Thymus (tissue), 11 donors: ENCODE results near the gene DMRTC1B. TPM values are rescaled to one million over a fixed set of nuclear protein-coding genes. Genes with fewer than 3 reads are reported as not detected.
"Not testable (repeated sequence)": the region's sequence is repeated elsewhere in the genome, so short reads cannot be mapped to it uniquely, and the experiment has no call there.

Experiments
- DNase-seq, 9 donors: peaks; one replicate each; pipeline ENCODE4 v3.0.0-alpha.2; 2013; ENCODE audit warnings: low spot score in 9 of 9, low read depth in 6 of 9, missing footprints in 1 of 9
- H3K27ac ChIP-seq, 2 donors: one replicate each; pipeline ENCODE4 v1.5.1; 2013; ENCODE audit warnings: control low read depth in 1 of 2, low read depth in 1 of 2, low read length in 1 of 2, mild to moderate bottlenecking in 1 of 2, moderate library complexity in 1 of 2
- H3K27me3 ChIP-seq, 2 donors: one replicate each; pipeline ENCODE4 v1.5.1; 2013; ENCODE audit warnings: low read length in 1 of 2; ENCODE audit not compliant: control insufficient read depth in 2 of 2, insufficient read depth in 1 of 2
- H3K36me3 ChIP-seq, 2 donors: one replicate each; pipeline ENCODE4 v1.5.1; 2013; ENCODE audit warnings: low read length in 1 of 2, mild to moderate bottlenecking in 1 of 2, moderate library complexity in 1 of 2; ENCODE audit not compliant: control insufficient read depth in 2 of 2, insufficient read depth in 2 of 2
- H3K4me1 ChIP-seq, 2 donors: one replicate each; pipeline ENCODE4 v1.5.1; 2013; ENCODE audit warnings: low read length in 2 of 2; ENCODE audit not compliant: control insufficient read depth in 2 of 2, insufficient read depth in 2 of 2
- H3K4me3 ChIP-seq, 2 donors: one replicate each; pipeline ENCODE4 v1.5.1; 2013; ENCODE audit warnings: low read length in 2 of 2, control low read depth in 1 of 2, mild to moderate bottlenecking in 1 of 2
- H3K9me3 ChIP-seq, 2 donors: one replicate each; pipeline ENCODE4 v1.5.1; 2013; ENCODE audit warnings: low read length in 1 of 2, mild to moderate bottlenecking in 1 of 2; ENCODE audit not compliant: control insufficient read depth in 2 of 2, insufficient read depth in 1 of 2
- WGBS: extraction: QIAGEN DNeasy Blood & Tissue Kit; methylation state at CpG from one replicate; pipeline ENCODE4 v1.1.7; 2013; 5-methylcytosine and 5-hydroxymethylcytosine counted together
- polyA plus RNA-seq: library from polyadenylated mRNA; stranded (reverse); fragments of 200-250 nt; gene quantifications from one replicate; pipeline ENCODE4 v1.2.3, GENCODE V29; 2013
- total RNA-seq: library from RNA; stranded (reverse); fragments of 120-200 nt; gene quantifications from one replicate; pipeline ENCODE4 v1.2.4, GENCODE V29; 2013
- donor health status: healthy.

Gene DMRTC1B
- total and polyA plus RNA-seq, 2 donors, result 0.14 to 1.3 TPM

- H3K4me3 ChIP-seq, DNase-seq, H3K27ac ChIP-seq, H3K27me3 ChIP-seq, H3K9me3 ChIP-seq, H3K4me1 ChIP-seq, H3K36me3 ChIP-seq: not testable (repeated sequence)
- no CpG with 5 or more reads among the region's 15 CpGs for WGBS
These were observed 5.9 kb downstream of the DMRTC1B start, which contains the start of gene FAM236B for GRCh38 chrX:72782560-72782959. Gene FAM236B (minus strand): TSS chrX:72782660. CDS start chrX:72782560, 100 bp downstream.

GRCh38 chrX:72783365-72783936 is 6.8 kb downstream of the DMRTC1B start:
- H3K4me1 ChIP-seq, H3K9me3 ChIP-seq, DNase-seq, H3K36me3 ChIP-seq, H3K27ac ChIP-seq, H3K27me3 ChIP-seq, H3K4me3 ChIP-seq: not testable (repeated sequence)
- no CpG with 5 or more reads among the region's 8 CpGs for WGBS

- not testable (repeated sequence) for H3K4me3 ChIP-seq, DNase-seq, H3K9me3 ChIP-seq, H3K4me1 ChIP-seq, H3K27me3 ChIP-seq, H3K27ac ChIP-seq, H3K36me3 ChIP-seq
- no CpG with 5 or more reads among the region's 6 CpGs for WGBS
These were observed 7.3 kb downstream of the DMRTC1B start for GRCh38 chrX:72783964-72784363.

- H3K27me3 ChIP-seq, H3K27ac ChIP-seq, H3K9me3 ChIP-seq, DNase-seq, H3K36me3 ChIP-seq, H3K4me1 ChIP-seq, H3K4me3 ChIP-seq: not testable (repeated sequence)
- WGBS, result no CpG with 5 or more reads among the region's 1 CpG
These were observed 11.5 kb downstream of the DMRTC1B start for GRCh38 chrX:72788142-72788541.

- not testable (repeated sequence) for DNase-seq, H3K27me3 ChIP-seq, H3K4me3 ChIP-seq, H3K4me1 ChIP-seq, H3K9me3 ChIP-seq, H3K36me3 ChIP-seq, H3K27ac ChIP-seq
- WGBS, result 95% methylated on average over 1 of the region's 3 CpGs
These were observed 13.7 kb downstream of the DMRTC1B start for GRCh38 chrX:72790390-72790789.

- not testable (repeated sequence) for DNase-seq, H3K9me3 ChIP-seq, H3K27ac ChIP-seq, H3K27me3 ChIP-seq, H3K36me3 ChIP-seq, H3K4me3 ChIP-seq, H3K4me1 ChIP-seq
- WGBS, result no CpG with 5 or more reads among the region's 13 CpGs
These were observed 31.4 kb downstream of the DMRTC1B start, which contains the start of gene FAM236D for GRCh38 chrX:72808110-72808509. Gene FAM236D (minus strand): TSS chrX:72808210. CDS start chrX:72808110, 100 bp downstream.

- H3K27ac ChIP-seq, H3K9me3 ChIP-seq, H3K4me3 ChIP-seq, H3K36me3 ChIP-seq, H3K27me3 ChIP-seq, H3K4me1 ChIP-seq, DNase-seq: not testable (repeated sequence)
- WGBS, result no CpG with 5 or more reads among the region's 13 CpGs
These were observed 54.0 kb downstream of the DMRTC1B start for GRCh38 chrX:72830701-72831100.

- H3K27me3 ChIP-seq, H3K27ac ChIP-seq, H3K4me3 ChIP-seq, DNase-seq, H3K36me3 ChIP-seq, H3K4me1 ChIP-seq, H3K9me3 ChIP-seq: not testable (repeated sequence)
- no CpG with 5 or more reads among the region's 2 CpGs for WGBS
These were observed 60.8 kb downstream of the DMRTC1B start for GRCh38 chrX:72837532-72837931.

- H3K27ac ChIP-seq, H3K4me1 ChIP-seq, H3K9me3 ChIP-seq, H3K36me3 ChIP-seq, H3K27me3 ChIP-seq, DNase-seq, H3K4me3 ChIP-seq: not testable (repeated sequence)
- no CpG with 5 or more reads among the region's 2 CpGs for WGBS
These were observed 106.2 kb downstream of the DMRTC1B start for GRCh38 chrX:72882898-72883297.

- DNase-seq, H3K36me3 ChIP-seq, H3K4me1 ChIP-seq, H3K27me3 ChIP-seq, H3K27ac ChIP-seq, H3K9me3 ChIP-seq, H3K4me3 ChIP-seq: not testable (repeated sequence)
- no CpG with 5 or more reads among the region's 14 CpGs for WGBS
These were observed 113.0 kb downstream of the DMRTC1B start for GRCh38 chrX:72889740-72890139.
